K562 (cell line): Measurements from ENCODE around the gene VAMP8. TPM values are rescaled to one million over a fixed set of nuclear protein-coding genes. Genes with fewer than 3 reads are reported as not detected.

ENCODE experiments used
- ATAC-seq: fragments of 200-7000 bp; cut with Tn5 transposase; 3 replicates; pipeline ENCODE4 v1.9.1; 2020; ENCODE audit warnings: moderate library complexity
- BruUV-seq: library from RNA; stranded (reverse); fragments of 400-500 nt; replicated peaks from 2 replicates; lab custom pipeline; 2021; lab: Mats Ljungman, UMichigan
- CTCF ChIA-PET: fragments of 300-600 bp; formaldehyde crosslinking; extraction: SDS; loops from one replicate; lab custom pipeline; 2021; ENCODE audit warnings: low intra/inter-chr PET ratio; lab: Yijun Ruan, JAX
- POLR2A ChIA-PET: fragments of 300-600, 350-650 bp; sonication (Branson Sonifier 250); formaldehyde crosslinking; extraction: SDS; loops from one replicate; lab custom pipeline; 2021; ENCODE audit warnings: antibody characterized with exemption, inconsistent platforms; lab: Yijun Ruan, JAX
- DNase-seq, 4 experiments: peaks; one replicate each; pipeline versions ENCODE4 v3.0.0 to v3.0.0-alpha.2; 2011 to 2018; ENCODE audit warnings: low spot score in 3 of 4, mixed read lengths in 3 of 4; ENCODE audit errors: extremely low read depth in 1 of 4
- FAIRE-seq: peaks from 2 replicates; lab custom pipeline; 2011; peaks lifted over from hg19 to GRCh38; lab: Jason Lieb, UNC
- H2AFZ ChIP-seq: 2 replicates; pipeline ENCODE4 v1.6.0; 2011; ENCODE audit warnings: low read depth, low read length, control low read depth, inconsistent platforms
- H3K27ac ChIP-seq: fragments of 200-600 bp; 3 replicates; pipeline ENCODE4 v1.8.0; 2011; ENCODE audit warnings: low read depth, mild to moderate bottlenecking, control low read depth, inconsistent platforms, low read length, moderate library complexity, mixed read lengths; ENCODE audit errors: extremely low read depth
- H3K27me3 ChIP-seq, 2 experiments: fragments of 300-600 bp in 1 of 2; 2 replicates in 1 of 2; 3 replicates in 1 of 2; pipeline versions ENCODE4 v1.6.0 to v1.8.0; 2011; ENCODE audit warnings: inconsistent platforms in 2 of 2, low read length in 2 of 2, mild to moderate bottlenecking in 1 of 2, mixed read lengths in 1 of 2, moderate library complexity in 1 of 2; ENCODE audit not compliant: control insufficient read depth in 2 of 2, insufficient read depth in 2 of 2
- H3K36me3 ChIP-seq: fragments of 300-600 bp; 3 replicates; pipeline ENCODE4 v1.8.0; 2011; ENCODE audit warnings: mild to moderate bottlenecking, low read length, inconsistent platforms; ENCODE audit not compliant: control insufficient read depth, insufficient read depth
- H3K4me1 ChIP-seq, 2 experiments: fragments of 200-600 bp in 1 of 2; replicated peaks in 1 of 2; 2 replicates in 1 of 2; 3 replicates in 1 of 2; pipeline versions ENCODE4 v1.5.1 to v1.8.0; 2011; ENCODE audit warnings: inconsistent platforms in 2 of 2, low read length in 2 of 2, mild to moderate bottlenecking in 1 of 2, mixed read lengths in 1 of 2, moderate library complexity in 1 of 2; ENCODE audit not compliant: control insufficient read depth in 2 of 2, insufficient read depth in 2 of 2
- H3K4me2 ChIP-seq: 2 replicates; pipeline ENCODE4 v1.6.1; 2011; ENCODE audit warnings: low read length, control low read depth, inconsistent platforms, mixed read lengths; ENCODE audit not compliant: insufficient read depth
- H3K4me3 ChIP-seq: fragments of 200-600 bp; sonication (generic), shearing (Covaris generic); 2 replicates; pipeline ENCODE4 v1.5.1; 2016; ENCODE audit warnings: control low read depth, inconsistent platforms
- H3K79me2 ChIP-seq: fragments of 200-600 bp; 3 replicates; pipeline ENCODE4 v1.8.0; 2011; ENCODE audit warnings: low read length, inconsistent platforms; ENCODE audit not compliant: control insufficient read depth, insufficient read depth
- H3K9ac ChIP-seq, 2 experiments: 2 replicates each; pipeline versions ENCODE4 v1.6.0 to v1.6.1; 2011; ENCODE audit warnings: low read depth in 2 of 2, low read length in 2 of 2, control low read depth in 1 of 2, inconsistent platforms in 1 of 2, mild to moderate bottlenecking in 1 of 2, mixed read lengths in 1 of 2; ENCODE audit not compliant: insufficient read depth in 1 of 2
- H3K9me1 ChIP-seq: one replicate; pipeline ENCODE4 v1.6.0; 2011; ENCODE audit warnings: inconsistent platforms, mild to moderate bottlenecking, low read length, moderate library complexity; ENCODE audit not compliant: control insufficient read depth, insufficient read depth
- H3K9me3 ChIP-seq: replicated peaks from 2 replicates; pipeline ENCODE4 v1.5.1; 2011; ENCODE audit warnings: low read depth, low read length, inconsistent platforms; ENCODE audit not compliant: control insufficient read depth, insufficient read depth
- H4K20me1 ChIP-seq: replicated peaks from 2 replicates; pipeline ENCODE4 v1.6.1; 2011; ENCODE audit warnings: low read length, inconsistent platforms, mixed read lengths; ENCODE audit not compliant: control insufficient read depth, insufficient read depth
- ATF7 ChIP-seq: fragments of 450-650 bp; IDR thresholded peaks from 2 replicates; pipeline ENCODE4 v1.7.1; 2014; ENCODE audit warnings: mild to moderate bottlenecking, moderate library complexity
- CBX1 ChIP-seq: sonication (generic); IDR thresholded peaks from 2 replicates; pipeline ENCODE4 v1.6.1; 2016; ENCODE audit warnings: antibody characterized with exemption, low read depth, mild to moderate bottlenecking
- GTF2E2 ChIP-seq: fragments of 200-800 bp; sonication (Bioruptor generic); IDR thresholded peaks from 2 replicates; pipeline ENCODE4 v1.6.1; 2016; ENCODE audit warnings: missing genetic modification characterization, missing compliant biosample characterization
- HLTF ChIP-seq: fragments of 450-650 bp; IDR thresholded peaks from 2 replicates; pipeline ENCODE4 v1.6.1; 2016
- IFI16 ChIP-seq: fragments of 250-450 bp; sonication (Bioruptor Pico); IDR thresholded peaks from 2 replicates; pipeline ENCODE4 v2.1.2; 2022; ENCODE audit warnings: mild to moderate bottlenecking, inconsistent platforms
- NR2C1 ChIP-seq, 2 experiments: fragments of 450-650 bp; IDR thresholded peaks; 2 replicates each; pipeline ENCODE4 v1.6.1; 2017; ENCODE audit warnings: mild to moderate bottlenecking in 2 of 2, antibody characterized with exemption in 1 of 2, inconsistent platforms in 1 of 2, missing compliant biosample characterization in 1 of 2, missing genetic modification characterization in 1 of 2
- STAT5A ChIP-seq: IDR thresholded peaks from 2 replicates; pipeline ENCODE4 v1.6.1; 2012; ENCODE audit warnings: low read length, inconsistent platforms, borderline replicate concordance
- XRCC4 ChIP-seq: IDR thresholded peaks from one replicate; pipeline ENCODE4 v1.6.1; 2011; ENCODE audit not compliant: insufficient read depth, insufficient read length; ENCODE audit errors: extremely low read depth
- ZNF224 ChIP-seq: sonication (generic); formaldehyde crosslinking; IDR thresholded peaks from 2 replicates; pipeline ENCODE4 v1.8.0; 2022; ENCODE audit warnings: mild to moderate bottlenecking, missing genetic modification reagents
- WGBS: fragments of 100-300 bp; shearing (Covaris generic); methylation state at CpG from one replicate; pipeline ENCODE4 v1.1.6; 2016; ENCODE audit warnings: low coverage, mixed read lengths; ENCODE audit not compliant: insufficient coverage; ENCODE audit errors: missing lambda C conversion rate; 5-methylcytosine and 5-hydroxymethylcytosine counted together
- in situ Hi-C: fragments of 300-500 bp; cut with MboI; formaldehyde crosslinking; loops from 4 replicates; pipeline ENCODE4 v1.15.0; 2018; ENCODE audit warnings: inconsistent platforms, mixed read lengths
- intact Hi-C: fragments of 100-400 bp; cut with micrococcal nuclease; formaldehyde crosslinking; loops from 2 replicates; pipeline ENCODE4 v1.14.2; 2022
- polyA plus RNA-seq, 8 experiments: library from polyadenylated mRNA; depleted of rRNA in 4 of 8; stranded (reverse) in 5 of 8; unstranded in 3 of 8; fragments of >200 nt; fragmentation: Nextera tagmentation in 2 of 8; fragmentation: Illumina TruSeq in 1 of 8; extraction: Ambion mirVana in 2 of 8; extraction: Trizol in 1 of 8; gene quantifications; 2 replicates each; pipeline versions ENCODE4 v1.2.1 to v1.2.3, GENCODE V29; 2011 to 2014; ENCODE audit warnings: inconsistent platforms in 1 of 8, missing spikeins in 1 of 8
- total RNA-seq, 7 experiments: library from RNA; depleted of rRNA in 6 of 7; stranded (reverse); fragments of >200 nt in 6 of 7; fragmentation: Illumina TruSeq in 2 of 7; extraction: Trizol in 2 of 7; gene quantifications; 2 replicates each; pipeline versions ENCODE4 v1.2.1 to v1.2.3, GENCODE V29; 2011 to 2021; ENCODE audit warnings: low replicate concordance in 1 of 7
- TF ChIP-seq, protein P1 (sequence below): fragments of 450-650 bp; formaldehyde crosslinking; IDR thresholded peaks from 2 replicates; pipeline ENCODE4 v1.4.0; 2020; ENCODE audit warnings: mild to moderate bottlenecking, mixed read lengths
- TF ChIP-seq, protein P2 (sequence below): sonication (generic); formaldehyde crosslinking; IDR thresholded peaks from 2 replicates; pipeline ENCODE4 v1.8.0; 2023; ENCODE audit warnings: missing genetic modification reagents, mild to moderate bottlenecking, borderline replicate concordance
- TF ChIP-seq, protein P3 (sequence below): fragments of 250-450 bp; sonication (Bioruptor Pico); IDR thresholded peaks from 2 replicates; pipeline ENCODE4 v1.8.0; 2022; ENCODE audit warnings: moderate library complexity, mild to moderate bottlenecking, inconsistent platforms
- TF ChIP-seq, protein P4 (sequence below): fragments of 450-650 bp; formaldehyde crosslinking; IDR thresholded peaks from 2 replicates; pipeline ENCODE4 v1.4.0; 2020; ENCODE audit warnings: mild to moderate bottlenecking, moderate library complexity

The VAMP8 gene
- total and polyA plus RNA-seq, 9 of the 15 experiments (the other 6 are each of a cell fraction or from before 2014, with no cell fraction given), result 107 to 571 (median 248) TPM

DNA sequence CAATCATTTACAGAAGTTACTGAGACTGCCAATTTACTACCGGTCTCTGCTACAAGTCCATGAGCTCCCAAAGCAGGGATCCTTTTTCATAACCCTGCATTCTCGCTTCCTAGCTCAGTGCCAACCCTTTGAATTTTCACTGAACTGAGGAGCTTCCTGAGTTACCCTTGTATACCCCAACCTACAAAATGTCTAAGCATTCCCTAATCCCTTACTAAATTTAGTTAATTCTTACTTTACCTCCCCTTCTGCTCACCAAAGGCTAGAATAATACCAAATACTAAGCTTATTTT, 28.8 kb upstream of the VAMP8 start:
- peaks cover 71% of the 10 kb centered on the region for H3K36me3 ChIP-seq
- TF ChIP-seq, protein P1, sequence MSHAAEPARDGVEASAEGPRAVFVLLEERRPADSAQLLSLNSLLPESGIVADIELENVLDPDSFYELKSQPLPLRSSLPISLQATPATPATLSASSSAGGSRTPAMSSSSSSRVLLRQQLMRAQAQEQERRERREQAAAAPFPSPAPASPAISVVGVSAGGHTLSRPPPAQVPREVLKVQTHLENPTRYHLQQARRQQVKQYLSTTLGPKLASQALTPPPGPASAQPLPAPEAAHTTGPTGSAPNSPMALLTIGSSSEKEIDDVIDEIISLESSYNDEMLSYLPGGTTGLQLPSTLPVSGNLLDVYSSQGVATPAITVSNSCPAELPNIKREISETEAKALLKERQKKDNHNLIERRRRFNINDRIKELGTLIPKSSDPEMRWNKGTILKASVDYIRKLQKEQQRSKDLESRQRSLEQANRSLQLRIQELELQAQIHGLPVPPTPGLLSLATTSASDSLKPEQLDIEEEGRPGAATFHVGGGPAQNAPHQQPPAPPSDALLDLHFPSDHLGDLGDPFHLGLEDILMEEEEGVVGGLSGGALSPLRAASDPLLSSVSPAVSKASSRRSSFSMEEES, result no peak
- TF ChIP-seq, protein P2, sequence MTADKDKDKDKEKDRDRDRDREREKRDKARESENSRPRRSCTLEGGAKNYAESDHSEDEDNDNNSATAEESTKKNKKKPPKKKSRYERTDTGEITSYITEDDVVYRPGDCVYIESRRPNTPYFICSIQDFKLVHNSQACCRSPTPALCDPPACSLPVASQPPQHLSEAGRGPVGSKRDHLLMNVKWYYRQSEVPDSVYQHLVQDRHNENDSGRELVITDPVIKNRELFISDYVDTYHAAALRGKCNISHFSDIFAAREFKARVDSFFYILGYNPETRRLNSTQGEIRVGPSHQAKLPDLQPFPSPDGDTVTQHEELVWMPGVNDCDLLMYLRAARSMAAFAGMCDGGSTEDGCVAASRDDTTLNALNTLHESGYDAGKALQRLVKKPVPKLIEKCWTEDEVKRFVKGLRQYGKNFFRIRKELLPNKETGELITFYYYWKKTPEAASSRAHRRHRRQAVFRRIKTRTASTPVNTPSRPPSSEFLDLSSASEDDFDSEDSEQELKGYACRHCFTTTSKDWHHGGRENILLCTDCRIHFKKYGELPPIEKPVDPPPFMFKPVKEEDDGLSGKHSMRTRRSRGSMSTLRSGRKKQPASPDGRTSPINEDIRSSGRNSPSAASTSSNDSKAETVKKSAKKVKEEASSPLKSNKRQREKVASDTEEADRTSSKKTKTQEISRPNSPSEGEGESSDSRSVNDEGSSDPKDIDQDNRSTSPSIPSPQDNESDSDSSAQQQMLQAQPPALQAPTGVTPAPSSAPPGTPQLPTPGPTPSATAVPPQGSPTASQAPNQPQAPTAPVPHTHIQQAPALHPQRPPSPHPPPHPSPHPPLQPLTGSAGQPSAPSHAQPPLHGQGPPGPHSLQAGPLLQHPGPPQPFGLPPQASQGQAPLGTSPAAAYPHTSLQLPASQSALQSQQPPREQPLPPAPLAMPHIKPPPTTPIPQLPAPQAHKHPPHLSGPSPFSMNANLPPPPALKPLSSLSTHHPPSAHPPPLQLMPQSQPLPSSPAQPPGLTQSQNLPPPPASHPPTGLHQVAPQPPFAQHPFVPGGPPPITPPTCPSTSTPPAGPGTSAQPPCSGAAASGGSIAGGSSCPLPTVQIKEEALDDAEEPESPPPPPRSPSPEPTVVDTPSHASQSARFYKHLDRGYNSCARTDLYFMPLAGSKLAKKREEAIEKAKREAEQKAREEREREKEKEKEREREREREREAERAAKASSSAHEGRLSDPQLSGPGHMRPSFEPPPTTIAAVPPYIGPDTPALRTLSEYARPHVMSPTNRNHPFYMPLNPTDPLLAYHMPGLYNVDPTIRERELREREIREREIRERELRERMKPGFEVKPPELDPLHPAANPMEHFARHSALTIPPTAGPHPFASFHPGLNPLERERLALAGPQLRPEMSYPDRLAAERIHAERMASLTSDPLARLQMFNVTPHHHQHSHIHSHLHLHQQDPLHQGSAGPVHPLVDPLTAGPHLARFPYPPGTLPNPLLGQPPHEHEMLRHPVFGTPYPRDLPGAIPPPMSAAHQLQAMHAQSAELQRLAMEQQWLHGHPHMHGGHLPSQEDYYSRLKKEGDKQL (CRISPR knock-in tag), result no peak
- TF ChIP-seq CBX1 (no peak), STAT5A (no peak), NR2C1 (IDR thresholded peaks at IDR 0.05) (no peak), NR2C1 (tag; IDR thresholded peaks at IDR 0.05) (no peak), IFI16 (CRISPR knock-in tag) (no peak), HLTF (no peak), ZNF224 (CRISPR knock-in tag) (no peak), XRCC4 (no peak), GTF2E2 (no peak), ATF7 (no peak)
- TF ChIP-seq, protein P3, sequence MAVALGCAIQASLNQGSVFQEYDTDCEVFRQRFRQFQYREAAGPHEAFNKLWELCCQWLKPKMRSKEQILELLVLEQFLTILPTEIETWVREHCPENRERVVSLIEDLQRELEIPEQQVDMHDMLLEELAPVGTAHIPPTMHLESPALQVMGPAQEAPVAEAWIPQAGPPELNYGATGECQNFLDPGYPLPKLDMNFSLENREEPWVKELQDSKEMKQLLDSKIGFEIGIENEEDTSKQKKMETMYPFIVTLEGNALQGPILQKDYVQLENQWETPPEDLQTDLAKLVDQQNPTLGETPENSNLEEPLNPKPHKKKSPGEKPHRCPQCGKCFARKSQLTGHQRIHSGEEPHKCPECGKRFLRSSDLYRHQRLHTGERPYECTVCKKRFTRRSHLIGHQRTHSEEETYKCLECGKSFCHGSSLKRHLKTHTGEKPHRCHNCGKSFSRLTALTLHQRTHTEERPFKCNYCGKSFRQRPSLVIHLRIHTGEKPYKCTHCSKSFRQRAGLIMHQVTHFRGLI (CRISPR knock-in tag), result no peak
- TF ChIP-seq, protein P4, sequence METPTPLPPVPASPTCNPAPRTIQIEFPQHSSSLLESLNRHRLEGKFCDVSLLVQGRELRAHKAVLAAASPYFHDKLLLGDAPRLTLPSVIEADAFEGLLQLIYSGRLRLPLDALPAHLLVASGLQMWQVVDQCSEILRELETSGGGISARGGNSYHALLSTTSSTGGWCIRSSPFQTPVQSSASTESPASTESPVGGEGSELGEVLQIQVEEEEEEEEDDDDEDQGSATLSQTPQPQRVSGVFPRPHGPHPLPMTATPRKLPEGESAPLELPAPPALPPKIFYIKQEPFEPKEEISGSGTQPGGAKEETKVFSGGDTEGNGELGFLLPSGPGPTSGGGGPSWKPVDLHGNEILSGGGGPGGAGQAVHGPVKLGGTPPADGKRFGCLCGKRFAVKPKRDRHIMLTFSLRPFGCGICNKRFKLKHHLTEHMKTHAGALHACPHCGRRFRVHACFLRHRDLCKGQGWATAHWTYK (CRISPR knock-in tag), result no peak

More for the DNA sequence above, 28.8 kb upstream of the VAMP8 start:
- Histone ChIP-seq H4K20me1 (peaks cover 6% of the 10 kb centered on the region), H3K4me1 (no peaks in the 10 kb centered on the region; a peak in 1 of 5 replicates), H3K27ac (no peak overlapping the region), H3K4me3 (no peak overlapping the region), H3K79me2 (0 out of 3 replicates have a peak, but pooled peaks cover 2% of the 10 kb centered on the region), H3K9me3 (no peaks in the 10 kb centered on the region), H2AFZ (no peak overlapping the region), H3K9me1 (no peaks in the 10 kb centered on the region), H3K4me2 (no peak overlapping the region), H3K9ac (no peak overlapping the region), H3K27me3 (no peaks in the 10 kb centered on the region)
- in situ Hi-C loops, result no loop called here
- ChIA-PET POLR2A (interaction anchor here (0.6 to 24.3 kb wide), 20 partner anchors 3 to 221 kb away, joined by 3 to 1576 read pairs (median 5); partner anchors contain the start of genes CAPG, ELMOD3, GGCX and MAT2A), CTCF (no interaction called here)
- DNase-seq (no peak), FAIRE-seq (no peak), ATAC-seq (no peak)
- intact Hi-C loops, result no loop called here
- WGBS, result 64% methylated on average over 2 of the region's 2 CpGs
- no TSS peak for BruUV-seq
